Astrocyte (in vitro differentiated cells and primary cell): ENCODE data around the gene NOX3.

Experiments used
- EZH2 ChIP-seq: IDR thresholded peaks from 2 replicates; pipeline ENCODE4 v1.6.1; 2012; ENCODE audit warnings: mild to moderate bottlenecking, low read length, inconsistent platforms; ENCODE audit not compliant: insufficient read depth
- TF ChIP-seq, protein P1 (sequence below): IDR thresholded peaks from 2 replicates; pipeline ENCODE4 v1.5.1; 2011; ENCODE audit warnings: low read depth, mild to moderate bottlenecking, inconsistent platforms, low read length, moderate library complexity; ENCODE audit not compliant: insufficient read depth

DNA sequence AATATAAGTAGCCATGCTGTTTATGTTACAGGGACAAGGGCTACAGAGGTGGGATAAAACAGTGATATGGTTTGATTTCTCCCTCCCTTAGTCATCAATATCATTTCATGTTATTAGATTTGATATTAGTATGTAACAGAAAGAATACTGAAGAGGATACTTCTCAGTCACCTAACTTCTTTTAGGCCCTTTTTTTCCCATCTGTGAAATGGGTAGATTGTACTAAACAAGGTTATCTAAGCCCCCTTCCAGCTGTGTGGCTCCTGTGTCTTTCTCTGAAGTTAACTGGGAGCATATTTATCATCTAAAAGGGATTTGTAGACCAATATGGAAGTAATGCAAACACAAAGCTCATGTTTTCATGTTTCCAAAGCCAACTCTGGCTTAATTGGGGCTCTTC, 7.7 kb downstream of the NOX3 start:
- TF ChIP-seq, protein P1, sequence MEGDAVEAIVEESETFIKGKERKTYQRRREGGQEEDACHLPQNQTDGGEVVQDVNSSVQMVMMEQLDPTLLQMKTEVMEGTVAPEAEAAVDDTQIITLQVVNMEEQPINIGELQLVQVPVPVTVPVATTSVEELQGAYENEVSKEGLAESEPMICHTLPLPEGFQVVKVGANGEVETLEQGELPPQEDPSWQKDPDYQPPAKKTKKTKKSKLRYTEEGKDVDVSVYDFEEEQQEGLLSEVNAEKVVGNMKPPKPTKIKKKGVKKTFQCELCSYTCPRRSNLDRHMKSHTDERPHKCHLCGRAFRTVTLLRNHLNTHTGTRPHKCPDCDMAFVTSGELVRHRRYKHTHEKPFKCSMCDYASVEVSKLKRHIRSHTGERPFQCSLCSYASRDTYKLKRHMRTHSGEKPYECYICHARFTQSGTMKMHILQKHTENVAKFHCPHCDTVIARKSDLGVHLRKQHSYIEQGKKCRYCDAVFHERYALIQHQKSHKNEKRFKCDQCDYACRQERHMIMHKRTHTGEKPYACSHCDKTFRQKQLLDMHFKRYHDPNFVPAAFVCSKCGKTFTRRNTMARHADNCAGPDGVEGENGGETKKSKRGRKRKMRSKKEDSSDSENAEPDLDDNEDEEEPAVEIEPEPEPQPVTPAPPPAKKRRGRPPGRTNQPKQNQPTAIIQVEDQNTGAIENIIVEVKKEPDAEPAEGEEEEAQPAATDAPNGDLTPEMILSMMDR: no peak
- no peak for TF ChIP-seq EZH2
